COLO829 (cell line): ENCODE measurements around the gene ZRANB3.
"Not testable (repeated sequence)": the region's sequence is repeated elsewhere in the genome, so short reads cannot be mapped to it uniquely, and the experiment has no call there.

Experiments used
- DNase-seq: peaks from one replicate; pipeline ENCODE4 v3.0.0; 2012; ENCODE audit warnings: low spot score

Gene ZRANB3

GRCh38 chr2:135530313-135531230 is at the start of gene ZRANB3:
Gene ZRANB3, minus strand, starts transcription at chr2:135531218.
- DNase-seq = peak; percentile 97

DNA sequence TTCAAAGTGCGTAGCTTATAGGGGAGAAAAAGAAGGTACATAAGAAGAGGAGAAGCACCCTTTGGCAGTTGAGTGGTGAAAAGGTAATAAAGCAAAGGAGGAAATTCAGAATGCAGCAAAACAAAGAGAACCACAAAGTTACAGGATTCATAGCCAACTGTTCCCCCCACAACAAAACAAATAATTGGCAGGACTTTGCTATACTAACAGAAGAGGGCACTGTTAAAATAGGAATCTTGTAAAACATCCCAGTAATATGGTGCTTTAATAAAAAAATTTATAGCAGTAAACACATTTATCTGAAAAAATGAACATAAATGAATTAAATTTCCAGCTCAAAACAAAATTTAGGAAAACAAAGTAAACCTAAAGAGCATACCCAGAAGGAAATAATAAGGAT is 42.6 kb upstream of the ZRANB3 start:
- DNase-seq = no peak

GRCh38 chr2:135570884-135571283 is 39.9 kb upstream of the ZRANB3 start:
- DNase-seq = no peak

GRCh38 chr2:135563793-135564192 is 32.8 kb upstream of the ZRANB3 start:
- DNase-seq = no peak

- DNase-seq = no peak
These were observed 30.9 kb upstream of the ZRANB3 start for GRCh38 chr2:135561925-135562324.

- peak; percentile 10 for DNase-seq
These were observed 26.5 kb upstream of the ZRANB3 start for GRCh38 chr2:135557530-135557929.

- DNase-seq = no peak
These were observed 24.3 kb upstream of the ZRANB3 start for GRCh38 chr2:135555311-135555710.

GRCh38 chr2:135552887-135553286 is 21.9 kb upstream of the ZRANB3 start:
- DNase-seq = no peak

DNA sequence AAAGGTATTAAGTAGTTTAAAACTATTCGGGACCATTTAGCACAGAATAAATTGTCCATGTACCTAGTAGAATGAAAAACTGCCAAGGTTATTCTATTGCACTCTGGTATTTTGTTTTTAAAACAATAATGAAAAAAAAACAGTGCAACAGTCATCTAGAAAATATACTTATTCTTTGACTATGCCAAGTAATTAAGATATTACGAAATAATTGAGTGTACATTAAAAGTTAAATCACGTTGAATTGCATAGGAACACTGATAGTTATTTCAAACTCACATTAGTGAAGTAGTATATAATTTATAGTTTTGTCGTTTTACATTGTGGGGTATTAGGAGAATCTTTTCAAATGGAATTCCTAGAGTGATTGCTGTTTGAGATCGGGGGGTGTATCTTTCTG is 20.3 kb upstream of the ZRANB3 start:
- no peak for DNase-seq

GRCh38 chr2:135547311-135547710 is 16.3 kb upstream of the ZRANB3 start:
- DNase-seq = no peak

GRCh38 chr2:135546436-135546835 is 15.4 kb upstream of the ZRANB3 start:
- no peak for DNase-seq

DNA sequence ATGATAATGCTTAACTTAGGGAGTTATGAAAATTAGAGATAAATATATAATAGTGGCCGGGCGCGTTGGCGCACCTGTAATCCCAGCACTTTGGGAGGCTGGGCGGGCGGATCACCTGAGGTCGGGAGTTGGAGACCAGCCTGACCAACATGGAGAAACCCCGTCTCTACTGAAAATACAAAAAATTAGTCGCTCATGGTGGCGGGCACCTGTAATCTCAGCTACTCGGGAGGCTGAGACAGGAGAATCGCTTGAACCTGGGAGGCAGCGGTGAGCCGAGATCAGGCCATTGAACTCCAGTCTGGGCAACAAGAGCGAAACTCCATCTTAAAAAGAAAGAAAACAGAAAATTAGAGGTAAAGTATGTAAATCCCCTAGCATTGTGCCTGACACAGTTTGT is 2.5 kb upstream of the ZRANB3 start:
- not testable (repeated sequence) for DNase-seq

GRCh38 chr2:135532581-135532980 is 1.6 kb upstream of the ZRANB3 start:
- no peak for DNase-seq

- peak; percentile 98 for DNase-seq
These were observed 496 bp upstream of the ZRANB3 start, which contains the start of gene R3HDM1 for GRCh38 chr2:135531231-135532197. Gene R3HDM1, plus strand, starts transcription at chr2:135531484. Its CDS starts 73,362 bp downstream, at chr2:135604846.

- no peak for DNase-seq
These were observed 3.0 kb downstream of the ZRANB3 start for GRCh38 chr2:135528006-135528405.

- no peak for DNase-seq
These were observed 5.2 kb downstream of the ZRANB3 start for GRCh38 chr2:135525786-135526185.

GRCh38 chr2:135512099-135512498 is 18.9 kb downstream of the ZRANB3 start:
- DNase-seq = no peak

DNA sequence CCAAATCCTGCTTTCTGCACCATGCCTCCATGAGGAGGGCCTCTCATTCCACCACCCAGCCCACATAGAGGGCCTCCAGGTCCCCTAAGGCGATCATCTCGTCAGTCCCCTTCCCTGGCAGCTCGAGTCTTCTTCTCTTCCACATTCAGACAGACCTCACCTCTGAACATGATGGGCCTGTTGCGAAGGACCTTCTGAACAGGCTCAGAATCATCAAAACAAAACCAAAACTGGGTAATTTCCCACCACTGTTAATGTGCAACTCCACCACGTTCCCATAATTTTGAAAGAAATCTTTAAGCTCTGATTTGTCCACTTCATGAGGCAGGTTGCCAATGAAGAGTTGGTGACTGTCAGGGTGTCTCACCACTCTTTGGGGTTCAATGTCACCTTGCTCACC is 20.4 kb downstream of the ZRANB3 start:
- DNase-seq = no peak

DNA sequence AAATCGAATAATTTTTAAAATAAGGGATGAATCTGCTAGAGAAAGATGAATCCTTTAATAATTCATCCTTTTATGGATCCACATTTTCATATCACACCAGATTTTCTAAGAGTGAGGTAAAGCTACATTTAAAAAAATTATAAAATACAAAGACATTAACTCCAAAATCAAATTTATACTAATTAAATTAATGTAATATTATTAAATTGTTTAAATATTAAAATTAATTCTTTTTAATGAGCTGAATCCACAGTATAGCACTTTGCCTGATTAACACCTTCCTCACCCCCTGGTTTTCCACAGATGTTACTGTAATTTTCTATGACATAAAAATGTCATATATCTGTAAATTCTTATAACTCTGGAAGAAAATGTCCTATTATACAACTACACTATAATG is 26.2 kb downstream of the ZRANB3 start:
- DNase-seq = no peak

DNA sequence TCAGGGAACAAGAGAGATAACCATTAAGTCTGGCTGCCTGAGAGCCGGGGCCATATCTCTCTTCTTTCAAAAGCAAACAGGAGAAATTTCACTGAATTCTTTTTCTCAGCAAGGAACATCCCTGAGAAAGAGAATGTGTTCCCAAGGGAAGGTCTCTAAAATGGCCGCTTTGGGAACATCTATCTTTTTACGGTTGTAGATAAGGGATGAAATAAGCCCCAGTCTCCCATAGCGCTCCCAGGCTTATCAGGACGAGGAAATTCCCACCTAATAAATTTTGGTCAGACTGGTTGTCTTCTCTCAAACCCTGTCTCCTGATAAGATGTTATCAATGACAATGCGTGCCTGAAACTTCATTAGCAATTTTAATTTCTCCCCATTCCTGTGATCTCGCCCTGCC is 32.4 kb downstream of the ZRANB3 start:
- DNase-seq = not testable (repeated sequence)

GRCh38 chr2:135494917-135495316 is 36.1 kb downstream of the ZRANB3 start:
- DNase-seq = no peak

GRCh38 chr2:135494503-135494902 is 36.5 kb downstream of the ZRANB3 start:
- DNase-seq = no peak

- no peak for DNase-seq
These were observed 40.6 kb downstream of the ZRANB3 start for GRCh38 chr2:135490376-135490775.
